Hepatocyte (in vitro differentiated cells): Measurements from ENCODE around the gene LNX1. TPM values are rescaled to one million over a fixed set of nuclear protein-coding genes. Genes with fewer than 3 reads are reported as not detected.

Source experiments
- DNase-seq: peaks from one replicate; pipeline ENCODE4 v3.0.0-alpha.2; 2016; ENCODE audit warnings: low spot score
- H2AFZ ChIP-seq: fragments of 200-600 bp; sonication (generic); 2 replicates; pipeline ENCODE4 v1.6.0; 2016; ENCODE audit warnings: antibody characterized with exemption, mild to moderate bottlenecking
- H3K27ac ChIP-seq: fragments of 200-600 bp; sonication (generic); 2 replicates; pipeline ENCODE4 v1.5.1; 2016; ENCODE audit warnings: mild to moderate bottlenecking
- H3K27me3 ChIP-seq: fragments of 200-600 bp; sonication (generic); 2 replicates; pipeline ENCODE4 v1.6.1; 2016
- H3K36me3 ChIP-seq: fragments of 200-600 bp; sonication (generic); replicated peaks from 2 replicates; pipeline ENCODE4 v1.5.1; 2016; ENCODE audit warnings: low read depth; ENCODE audit not compliant: insufficient read depth
- H3K4me1 ChIP-seq: fragments of 200-600 bp; sonication (generic); 2 replicates; pipeline ENCODE4 v1.5.1; 2016; ENCODE audit warnings: mild to moderate bottlenecking, moderate library complexity; ENCODE audit not compliant: insufficient read depth
- H3K4me2 ChIP-seq: fragments of 200-600 bp; sonication (generic); 2 replicates; pipeline ENCODE4 v1.6.0; 2016
- H3K4me3 ChIP-seq: fragments of 200-600 bp; sonication (generic); 2 replicates; pipeline ENCODE4 v1.5.1; 2016; ENCODE audit warnings: mild to moderate bottlenecking
- H3K79me2 ChIP-seq: fragments of 200-600 bp; sonication (generic); 2 replicates; pipeline ENCODE4 v1.6.0; 2017; ENCODE audit warnings: mild to moderate bottlenecking
- H3K9me2 ChIP-seq: fragments of 200-600 bp; sonication (generic); replicated peaks from 2 replicates; pipeline ENCODE4 v1.6.0; 2017; ENCODE audit warnings: mild to moderate bottlenecking; ENCODE audit not compliant: insufficient read depth
- H3K9me3 ChIP-seq: fragments of 200-600 bp; sonication (generic); 2 replicates; pipeline ENCODE4 v1.5.1; 2016; ENCODE audit warnings: low read depth, mild to moderate bottlenecking
- H4K20me1 ChIP-seq: fragments of 200-600 bp; sonication (generic); 2 replicates; pipeline ENCODE4 v1.6.0; 2016; ENCODE audit warnings: mild to moderate bottlenecking; ENCODE audit not compliant: insufficient read depth, poor library complexity, severe bottlenecking
- EZH2 ChIP-seq: fragments of 200-600 bp; sonication (generic); IDR thresholded peaks from 2 replicates; pipeline ENCODE4 v1.6.1; 2016; ENCODE audit warnings: antibody characterized with exemption, mild to moderate bottlenecking, borderline replicate concordance
- EZH2phosphoT487 ChIP-seq: fragments of 200-600 bp; sonication (generic); IDR thresholded peaks from one replicate; pipeline ENCODE4 v1.6.1; 2018; ENCODE audit warnings: antibody characterized with exemption, mild to moderate bottlenecking, low read depth, moderate library complexity; ENCODE audit not compliant: unreplicated experiment, severe bottlenecking
- WGBS: methylation state at CpG from one replicate; pipeline ENCODE4 v1.1.6; 2016; ENCODE audit warnings: low lambda C conversion rate; ENCODE audit errors: missing lambda C conversion rate; 5-methylcytosine and 5-hydroxymethylcytosine counted together
- polyA plus RNA-seq: library from polyadenylated mRNA; unstranded; fragments of >200 nt; fragmentation: Nextera tagmentation; extraction: Ambion mirVana; gene quantifications from 2 replicates; pipeline ENCODE4 v1.2.1, GENCODE V29; 2016
- total RNA-seq: library from RNA; depleted of rRNA; stranded (reverse); fragments of >200 nt; gene quantifications from 2 replicates; pipeline ENCODE4 v1.2.3, GENCODE V29; 2014
- TF ChIP-seq, protein P1 (sequence below): fragments of 200-600 bp; sonication (generic); IDR thresholded peaks from 2 replicates; pipeline ENCODE4 v1.5.1; 2016; ENCODE audit warnings: antibody characterized with exemption, mild to moderate bottlenecking; ENCODE audit not compliant: poor library complexity

Gene LNX1
- total and polyA plus RNA-seq, 2 experiments from 2014 or later = 8.4 to 16.7 TPM

- H3K36me3 ChIP-seq = no peaks in the 10 kb centered on the region
- no peak overlapping the region for H3K4me2 ChIP-seq
- H3K27ac ChIP-seq = no peak overlapping the region
- H3K27me3 ChIP-seq = no peaks in the 10 kb centered on the region
- H3K4me3 ChIP-seq = no peak overlapping the region
- TF ChIP-seq EZH2 (no peak), EZH2phosphoT487 (no peak)
- TF ChIP-seq, protein P1, sequence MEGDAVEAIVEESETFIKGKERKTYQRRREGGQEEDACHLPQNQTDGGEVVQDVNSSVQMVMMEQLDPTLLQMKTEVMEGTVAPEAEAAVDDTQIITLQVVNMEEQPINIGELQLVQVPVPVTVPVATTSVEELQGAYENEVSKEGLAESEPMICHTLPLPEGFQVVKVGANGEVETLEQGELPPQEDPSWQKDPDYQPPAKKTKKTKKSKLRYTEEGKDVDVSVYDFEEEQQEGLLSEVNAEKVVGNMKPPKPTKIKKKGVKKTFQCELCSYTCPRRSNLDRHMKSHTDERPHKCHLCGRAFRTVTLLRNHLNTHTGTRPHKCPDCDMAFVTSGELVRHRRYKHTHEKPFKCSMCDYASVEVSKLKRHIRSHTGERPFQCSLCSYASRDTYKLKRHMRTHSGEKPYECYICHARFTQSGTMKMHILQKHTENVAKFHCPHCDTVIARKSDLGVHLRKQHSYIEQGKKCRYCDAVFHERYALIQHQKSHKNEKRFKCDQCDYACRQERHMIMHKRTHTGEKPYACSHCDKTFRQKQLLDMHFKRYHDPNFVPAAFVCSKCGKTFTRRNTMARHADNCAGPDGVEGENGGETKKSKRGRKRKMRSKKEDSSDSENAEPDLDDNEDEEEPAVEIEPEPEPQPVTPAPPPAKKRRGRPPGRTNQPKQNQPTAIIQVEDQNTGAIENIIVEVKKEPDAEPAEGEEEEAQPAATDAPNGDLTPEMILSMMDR = no peak
- H3K4me1 ChIP-seq = peaks cover 33% of the 10 kb centered on the region
- H3K9me2 ChIP-seq = no peaks in the 10 kb centered on the region
- no peaks in the 10 kb centered on the region for H3K9me3 ChIP-seq
- 90% methylated on average over 3 of the region's 3 CpGs for WGBS
- no peaks in the 10 kb centered on the region for H4K20me1 ChIP-seq
- peaks cover 66% of the 10 kb centered on the region for H3K79me2 ChIP-seq
- H2AFZ ChIP-seq = no peak overlapping the region
- DNase-seq = no peak
Measured at GRCh38 chr4:53579826-53580225, 11.5 kb downstream of the LNX1 start.

- H3K36me3 ChIP-seq = no peaks in the 10 kb centered on the region
- peak overlapping the region; percentile 66 for H3K27ac ChIP-seq
- WGBS = 17% methylated on average over 2 of the region's 2 CpGs
- TF ChIP-seq EZH2 = no peak
- no peak for TF ChIP-seq EZH2phosphoT487
- TF ChIP-seq, protein P1 = no peak
- H4K20me1 ChIP-seq = no peaks in the 10 kb centered on the region
- peak; percentile 34 for DNase-seq
- peaks cover 27% of the 10 kb centered on the region for H3K4me1 ChIP-seq
- no peaks in the 10 kb centered on the region for H3K9me3 ChIP-seq
- H2AFZ ChIP-seq = no peak overlapping the region
- H3K27me3 ChIP-seq = no peaks in the 10 kb centered on the region
- peak overlapping the region; percentile 52 for H3K4me2 ChIP-seq
- no peak overlapping the region for H3K4me3 ChIP-seq
- no peaks in the 10 kb centered on the region for H3K9me2 ChIP-seq
- H3K79me2 ChIP-seq = peaks cover 53% of the 10 kb centered on the region
Measured at GRCh38 chr4:53576676-53577372, 14.5 kb downstream of the LNX1 start.

DNA sequence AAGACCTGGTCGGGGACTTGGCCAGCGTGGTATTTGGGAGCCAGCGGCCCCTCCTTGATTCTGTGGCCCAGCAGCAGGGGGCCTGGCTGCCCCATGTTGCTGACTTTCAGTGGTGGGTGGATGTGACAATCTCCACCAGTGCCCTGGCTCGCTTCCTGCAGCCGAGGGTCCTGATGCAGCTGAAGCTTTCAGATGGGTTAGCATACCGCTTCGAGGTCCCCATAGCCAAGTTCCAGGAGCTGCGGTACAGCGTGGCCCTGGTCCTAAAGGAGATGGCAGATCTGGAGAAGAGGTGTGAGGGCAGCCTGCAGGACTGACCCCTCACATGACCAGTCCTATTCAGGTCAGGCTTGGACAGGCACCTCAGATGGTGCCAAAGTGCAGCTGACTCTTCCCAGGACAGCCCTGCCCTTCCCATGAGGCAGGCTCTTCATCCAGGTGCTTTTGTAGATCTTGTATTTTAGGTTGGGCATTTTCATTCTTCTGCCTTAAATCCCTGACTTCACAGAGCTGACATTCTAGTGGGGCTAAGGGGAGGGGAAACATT lies 15.1 kb downstream of the LNX1 start:
- Histone ChIP-seq H3K9me3 (no peaks in the 10 kb centered on the region), H3K27ac (peak overlapping the region; percentile 66), H4K20me1 (no peaks in the 10 kb centered on the region), H3K27me3 (no peaks in the 10 kb centered on the region), H3K36me3 (no peaks in the 10 kb centered on the region), H3K4me2 (peak overlapping the region; percentile 52), H3K9me2 (no peaks in the 10 kb centered on the region), H3K4me1 (peaks cover 27% of the 10 kb centered on the region), H2AFZ (no peak overlapping the region), H3K4me3 (no peak overlapping the region), H3K79me2 (peaks cover 50% of the 10 kb centered on the region)
- WGBS = 94% methylated on average over 8 of the region's 9 CpGs
- no peak for DNase-seq
- no peak for TF ChIP-seq EZH2
- TF ChIP-seq, protein P1 = no peak
- TF ChIP-seq EZH2phosphoT487 = no peak
